ENCODE data around the gene SYT2.

SYT2 gene

GRCh38 chr1:202638019-202638700, 72.1 kb downstream of the SYT2 start:
- no peak for TF ChIP-seq TCF12 (IDR thresholded peaks at IDR 0.05; ENCODE audit: low read depth)
- TF ChIP-seq, protein P1, sequence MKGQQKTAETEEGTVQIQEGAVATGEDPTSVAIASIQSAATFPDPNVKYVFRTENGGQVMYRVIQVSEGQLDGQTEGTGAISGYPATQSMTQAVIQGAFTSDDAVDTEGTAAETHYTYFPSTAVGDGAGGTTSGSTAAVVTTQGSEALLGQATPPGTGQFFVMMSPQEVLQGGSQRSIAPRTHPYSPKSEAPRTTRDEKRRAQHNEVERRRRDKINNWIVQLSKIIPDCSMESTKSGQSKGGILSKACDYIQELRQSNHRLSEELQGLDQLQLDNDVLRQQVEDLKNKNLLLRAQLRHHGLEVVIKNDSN (IDR thresholded peaks at IDR 0.05): no peak
- no peak for TF ChIP-seq CEBPB (IDR thresholded peaks at IDR 0.05)
- TF ChIP-seq TEAD4 (IDR thresholded peaks at IDR 0.05): no peak
- TF ChIP-seq, protein P2, sequence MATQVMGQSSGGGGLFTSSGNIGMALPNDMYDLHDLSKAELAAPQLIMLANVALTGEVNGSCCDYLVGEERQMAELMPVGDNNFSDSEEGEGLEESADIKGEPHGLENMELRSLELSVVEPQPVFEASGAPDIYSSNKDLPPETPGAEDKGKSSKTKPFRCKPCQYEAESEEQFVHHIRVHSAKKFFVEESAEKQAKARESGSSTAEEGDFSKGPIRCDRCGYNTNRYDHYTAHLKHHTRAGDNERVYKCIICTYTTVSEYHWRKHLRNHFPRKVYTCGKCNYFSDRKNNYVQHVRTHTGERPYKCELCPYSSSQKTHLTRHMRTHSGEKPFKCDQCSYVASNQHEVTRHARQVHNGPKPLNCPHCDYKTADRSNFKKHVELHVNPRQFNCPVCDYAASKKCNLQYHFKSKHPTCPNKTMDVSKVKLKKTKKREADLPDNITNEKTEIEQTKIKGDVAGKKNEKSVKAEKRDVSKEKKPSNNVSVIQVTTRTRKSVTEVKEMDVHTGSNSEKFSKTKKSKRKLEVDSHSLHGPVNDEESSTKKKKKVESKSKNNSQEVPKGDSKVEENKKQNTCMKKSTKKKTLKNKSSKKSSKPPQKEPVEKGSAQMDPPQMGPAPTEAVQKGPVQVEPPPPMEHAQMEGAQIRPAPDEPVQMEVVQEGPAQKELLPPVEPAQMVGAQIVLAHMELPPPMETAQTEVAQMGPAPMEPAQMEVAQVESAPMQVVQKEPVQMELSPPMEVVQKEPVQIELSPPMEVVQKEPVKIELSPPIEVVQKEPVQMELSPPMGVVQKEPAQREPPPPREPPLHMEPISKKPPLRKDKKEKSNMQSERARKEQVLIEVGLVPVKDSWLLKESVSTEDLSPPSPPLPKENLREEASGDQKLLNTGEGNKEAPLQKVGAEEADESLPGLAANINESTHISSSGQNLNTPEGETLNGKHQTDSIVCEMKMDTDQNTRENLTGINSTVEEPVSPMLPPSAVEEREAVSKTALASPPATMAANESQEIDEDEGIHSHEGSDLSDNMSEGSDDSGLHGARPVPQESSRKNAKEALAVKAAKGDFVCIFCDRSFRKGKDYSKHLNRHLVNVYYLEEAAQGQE (IDR thresholded peaks at IDR 0.05; ENCODE audit: low read depth): no peak
- no peak for TF ChIP-seq FOXM1 (IDR thresholded peaks at IDR 0.05; ENCODE audit: borderline replicate concordance, low read depth)
- TF ChIP-seq RAD21 (IDR thresholded peaks at IDR 0.05; ENCODE audit: low read depth): no peak
- no peak for TF ChIP-seq YY1 (IDR thresholded peaks at IDR 0.05; ENCODE audit: low read depth)
- TF ChIP-seq MAX (IDR thresholded peaks at IDR 0.05): no peak
- no peak for TF ChIP-seq ZBTB7A (IDR thresholded peaks at IDR 0.05; ENCODE audit: low read depth)
- TF ChIP-seq EGR1 (IDR thresholded peaks at IDR 0.05): no peak
- no peak for TF ChIP-seq EP300 (IDR thresholded peaks at IDR 0.05; ENCODE audit: borderline replicate concordance)

DNA sequence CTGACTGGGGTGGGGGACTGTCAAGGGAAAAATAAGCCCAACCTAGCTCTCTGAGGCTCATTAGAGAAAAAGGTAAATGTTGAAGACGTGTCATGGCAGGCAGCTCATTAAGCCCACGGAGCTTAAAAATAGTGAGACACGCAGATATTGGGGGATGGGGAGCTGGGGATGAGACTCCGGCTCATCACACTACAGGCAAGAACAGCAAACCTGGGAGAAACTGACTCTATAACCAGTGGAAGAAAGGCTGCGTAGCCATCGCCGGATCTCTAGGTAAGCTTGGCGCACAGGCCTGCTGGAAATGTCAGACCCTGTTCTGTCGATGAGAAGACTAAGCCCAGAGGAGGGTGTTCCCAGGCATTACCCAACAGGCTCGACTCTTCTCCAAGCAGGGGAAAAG, 78.0 kb downstream of the SYT2 start:
- TF ChIP-seq TEAD4 (IDR thresholded peaks at IDR 0.05): no peak
- TF ChIP-seq CEBPB (IDR thresholded peaks at IDR 0.05): no peak
- TF ChIP-seq EP300 (IDR thresholded peaks at IDR 0.05; ENCODE audit: borderline replicate concordance): no peak
- no peak for TF ChIP-seq ZBTB7A (IDR thresholded peaks at IDR 0.05; ENCODE audit: low read depth)
- TF ChIP-seq TCF12 (IDR thresholded peaks at IDR 0.05; ENCODE audit: low read depth): no peak
- no peak for TF ChIP-seq EGR1 (IDR thresholded peaks at IDR 0.05)
- TF ChIP-seq, protein P2 (IDR thresholded peaks at IDR 0.05; ENCODE audit: low read depth): no peak
- TF ChIP-seq, protein P1 (IDR thresholded peaks at IDR 0.05): no peak

GRCh38 chr1:202631076-202631923, 79.0 kb downstream of the SYT2 start:
- TF ChIP-seq ZBTB7A (IDR thresholded peaks at IDR 0.05; ENCODE audit: low read depth) (no peak), RAD21 (IDR thresholded peaks at IDR 0.05; ENCODE audit: low read depth) (no peak), YY1 (IDR thresholded peaks at IDR 0.05; ENCODE audit: low read depth) (no peak), TAF1 (IDR thresholded peaks at IDR 0.05; ENCODE audit: low read depth) (no peak), NFIC (IDR thresholded peaks at IDR 0.05) (no peak), EGR1 (IDR thresholded peaks at IDR 0.05) (no peak), TEAD4 (IDR thresholded peaks at IDR 0.05) (no peak), MAX (IDR thresholded peaks at IDR 0.05) (no peak), CREB1 (IDR thresholded peaks at IDR 0.05; ENCODE audit: low read depth) (no peak), TCF12 (IDR thresholded peaks at IDR 0.05; ENCODE audit: low read depth) (no peak), FOXM1 (IDR thresholded peaks at IDR 0.05; ENCODE audit: borderline replicate concordance, low read depth) (no peak), CEBPB (IDR thresholded peaks at IDR 0.05) (no peak), EP300 (IDR thresholded peaks at IDR 0.05; ENCODE audit: borderline replicate concordance) (no peak)
- TF ChIP-seq, protein P2 (IDR thresholded peaks at IDR 0.05; ENCODE audit: low read depth): no peak
- TF ChIP-seq, protein P1 (IDR thresholded peaks at IDR 0.05): no peak
